Keratinocyte (primary cell): ENCODE data around the gene RASAL2. TPM values are rescaled to one million over a fixed set of nuclear protein-coding genes. Genes with fewer than 3 reads are reported as not detected.

Experiments
- DNase-seq: peaks from one replicate; pipeline ENCODE4 v3.0.0-alpha.2; 2011; ENCODE audit warnings: low read depth, missing footprints, low spot score
- FAIRE-seq: peaks from 2 replicates; lab custom pipeline; 2011; peaks lifted over from hg19 to GRCh38; lab: Jason Lieb, UNC
- H2AFZ ChIP-seq: 2 replicates; pipeline ENCODE4 v1.6.0; 2012; ENCODE audit warnings: low read length, control low read depth, inconsistent platforms; ENCODE audit not compliant: control insufficient read depth
- H3K27ac ChIP-seq: 2 replicates; pipeline ENCODE4 v1.5.1; 2011; ENCODE audit warnings: low read length; ENCODE audit not compliant: control insufficient read depth, insufficient read depth
- H3K27me3 ChIP-seq: 3 replicates; pipeline ENCODE4 v1.6.0; 2011; ENCODE audit warnings: low read length; ENCODE audit not compliant: control insufficient read depth, insufficient read depth; ENCODE audit errors: extremely low read depth
- H3K36me3 ChIP-seq, 2 experiments: 2 replicates in 1 of 2; 3 replicates in 1 of 2; pipeline ENCODE4 v1.5.1; 2011; ENCODE audit warnings: low read length in 2 of 2, mild to moderate bottlenecking in 1 of 2; ENCODE audit not compliant: control insufficient read depth in 2 of 2, insufficient read depth in 2 of 2; ENCODE audit errors: extremely low read depth in 1 of 2
- H3K4me1 ChIP-seq: 3 replicates; pipeline ENCODE4 v1.5.1; 2011; ENCODE audit warnings: low read length; ENCODE audit not compliant: control insufficient read depth, insufficient read depth; ENCODE audit errors: extremely low read depth
- H3K4me2 ChIP-seq: 3 replicates; pipeline ENCODE4 v1.6.0; 2011; ENCODE audit warnings: low read depth, low read length; ENCODE audit not compliant: control insufficient read depth, insufficient read depth; ENCODE audit errors: extremely low read depth
- H3K4me3 ChIP-seq, 3 experiments: fragments of 200-600 bp in 1 of 3; sonication (generic) in 1 of 3; 2 replicates in 2 of 3; 3 replicates in 1 of 3; pipeline ENCODE4 v1.5.1; 2011 to 2016; ENCODE audit warnings: low read length in 3 of 3, mild to moderate bottlenecking in 3 of 3, control low read depth in 2 of 3, inconsistent platforms in 1 of 3, low read depth in 1 of 3, mixed read lengths in 1 of 3, mixed run types in 1 of 3, moderate library complexity in 1 of 3; ENCODE audit not compliant: control insufficient read depth in 2 of 3, insufficient read depth in 2 of 3; ENCODE audit errors: extremely low read depth in 1 of 3
- H3K79me2 ChIP-seq: 2 replicates; pipeline ENCODE4 v1.6.0; 2012; ENCODE audit warnings: low read length; ENCODE audit not compliant: control insufficient read depth, insufficient read depth
- H3K9ac ChIP-seq: 3 replicates; pipeline ENCODE4 v1.6.0; 2011; ENCODE audit warnings: low read length; ENCODE audit not compliant: control insufficient read depth, insufficient read depth; ENCODE audit errors: extremely low read depth
- H3K9me1 ChIP-seq: 3 replicates; pipeline ENCODE4 v1.6.0; 2011; ENCODE audit warnings: low read length; ENCODE audit not compliant: control insufficient read depth, insufficient read depth; ENCODE audit errors: extremely low read depth
- H3K9me3 ChIP-seq: 2 replicates; pipeline ENCODE4 v1.5.1; 2012; ENCODE audit warnings: low read depth, low read length; ENCODE audit not compliant: control insufficient read depth
- H4K20me1 ChIP-seq: 3 replicates; pipeline ENCODE4 v1.6.0; 2011; ENCODE audit warnings: low read length; ENCODE audit not compliant: control insufficient read depth, insufficient read depth; ENCODE audit errors: extremely low read depth
- EZH2 ChIP-seq: IDR thresholded peaks from one replicate; pipeline ENCODE4 v1.6.1; 2012; ENCODE audit warnings: inconsistent platforms, mild to moderate bottlenecking, low read length, moderate library complexity
- dilution Hi-C: fragments of 300-500 bp; cut with MboI; formaldehyde crosslinking; loops from one replicate; pipeline ENCODE4 v1.7.0; 2020; ENCODE audit warnings: low sequenced_read_pairs; ENCODE audit not compliant: extremely low pct_ligation_motif_present
- polyA plus RNA-seq, 5 experiments: library from polyadenylated mRNA; depleted of rRNA in 3 of 5; stranded (reverse) in 3 of 5; stranded (forward) in 1 of 5; unstranded in 1 of 5; fragments of >200 nt; gene quantifications; 1 replicate in 1 of 5; 2 replicates in 3 of 5; 3 replicates in 1 of 5; pipeline versions ENCODE4 v1.2.1 to v1.2.3, GENCODE V29; 2011 to 2012; ENCODE audit warnings: missing spikeins in 2 of 5, low read depth in 1 of 5, low replicate concordance in 1 of 5
- TF ChIP-seq, protein P1 (sequence below), 3 experiments: IDR thresholded peaks in 1 of 3; conservative IDR thresholded peaks in 1 of 3; optimal IDR thresholded peaks in 1 of 3; 2 replicates in 2 of 3; 3 replicates in 1 of 3; pipeline versions ENCODE3 to v1.5.1; 2011; ENCODE audit warnings: low read length in 3 of 3, mild to moderate bottlenecking in 3 of 3, moderate library complexity in 2 of 3, control low read depth in 1 of 3, inconsistent platforms in 1 of 3; ENCODE audit not compliant: insufficient read depth in 2 of 3; ENCODE audit errors: extremely low read depth in 1 of 3

The RASAL2 gene
- polyA plus RNA-seq, 1 donor (not counting 4 experiments of a cell fraction or from before 2014, with no cell fraction given) = 27.2 TPM

DNA sequence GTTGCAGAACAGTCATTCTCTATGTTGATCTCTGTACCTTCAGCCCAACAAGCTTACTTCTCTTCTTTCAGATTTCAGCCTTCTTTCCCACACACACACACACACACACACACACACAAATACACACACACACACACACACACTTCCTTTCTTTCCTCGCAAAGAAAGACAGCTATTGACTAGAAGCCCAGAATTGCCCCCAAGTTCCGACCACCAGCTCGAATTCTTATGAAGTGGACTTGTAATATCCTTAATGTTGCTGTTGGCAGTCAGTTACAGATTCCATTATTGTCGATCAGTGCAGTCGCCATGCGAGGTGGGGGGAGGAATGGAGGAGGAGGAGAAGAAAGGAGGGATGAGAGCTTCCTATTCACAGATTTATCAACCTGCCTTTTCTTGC is 277.3 kb downstream of the RASAL2 start:
- H3K27me3 ChIP-seq = no peaks in the 10 kb centered on the region
- no peaks in the 10 kb centered on the region for H4K20me1 ChIP-seq
- FAIRE-seq (no peak), DNase-seq (no peak)
- H3K4me2 ChIP-seq = peak overlapping the region; percentile 41
- H3K79me2 ChIP-seq = no peaks in the 10 kb centered on the region
- H3K27ac ChIP-seq = no peak overlapping the region
- dilution Hi-C loops = no loop called here
- H2AFZ ChIP-seq = no peak overlapping the region
- TF ChIP-seq EZH2 = no peak
- TF ChIP-seq, protein P1, sequence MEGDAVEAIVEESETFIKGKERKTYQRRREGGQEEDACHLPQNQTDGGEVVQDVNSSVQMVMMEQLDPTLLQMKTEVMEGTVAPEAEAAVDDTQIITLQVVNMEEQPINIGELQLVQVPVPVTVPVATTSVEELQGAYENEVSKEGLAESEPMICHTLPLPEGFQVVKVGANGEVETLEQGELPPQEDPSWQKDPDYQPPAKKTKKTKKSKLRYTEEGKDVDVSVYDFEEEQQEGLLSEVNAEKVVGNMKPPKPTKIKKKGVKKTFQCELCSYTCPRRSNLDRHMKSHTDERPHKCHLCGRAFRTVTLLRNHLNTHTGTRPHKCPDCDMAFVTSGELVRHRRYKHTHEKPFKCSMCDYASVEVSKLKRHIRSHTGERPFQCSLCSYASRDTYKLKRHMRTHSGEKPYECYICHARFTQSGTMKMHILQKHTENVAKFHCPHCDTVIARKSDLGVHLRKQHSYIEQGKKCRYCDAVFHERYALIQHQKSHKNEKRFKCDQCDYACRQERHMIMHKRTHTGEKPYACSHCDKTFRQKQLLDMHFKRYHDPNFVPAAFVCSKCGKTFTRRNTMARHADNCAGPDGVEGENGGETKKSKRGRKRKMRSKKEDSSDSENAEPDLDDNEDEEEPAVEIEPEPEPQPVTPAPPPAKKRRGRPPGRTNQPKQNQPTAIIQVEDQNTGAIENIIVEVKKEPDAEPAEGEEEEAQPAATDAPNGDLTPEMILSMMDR (optimal IDR thresholded peaks at IDR 0.05 in 1 of 3, IDR thresholded peaks at IDR 0.05 in 1 of 3, conservative IDR thresholded peaks at IDR 0.05 in 1 of 3; ENCODE audit: extremely low read depth in 1 of 3, insufficient read depth in 2 of 3, low read length in 3 of 3) = no peak
- H3K9me3 ChIP-seq = no peaks in the 10 kb centered on the region
- H3K4me3 ChIP-seq = no peak overlapping the region
- peaks cover 5% of the 10 kb centered on the region for H3K4me1 ChIP-seq
- H3K9ac ChIP-seq = no peak overlapping the region
- no peaks in the 10 kb centered on the region for H3K9me1 ChIP-seq
- H3K36me3 ChIP-seq = no peaks in the 10 kb centered on the region

DNA sequence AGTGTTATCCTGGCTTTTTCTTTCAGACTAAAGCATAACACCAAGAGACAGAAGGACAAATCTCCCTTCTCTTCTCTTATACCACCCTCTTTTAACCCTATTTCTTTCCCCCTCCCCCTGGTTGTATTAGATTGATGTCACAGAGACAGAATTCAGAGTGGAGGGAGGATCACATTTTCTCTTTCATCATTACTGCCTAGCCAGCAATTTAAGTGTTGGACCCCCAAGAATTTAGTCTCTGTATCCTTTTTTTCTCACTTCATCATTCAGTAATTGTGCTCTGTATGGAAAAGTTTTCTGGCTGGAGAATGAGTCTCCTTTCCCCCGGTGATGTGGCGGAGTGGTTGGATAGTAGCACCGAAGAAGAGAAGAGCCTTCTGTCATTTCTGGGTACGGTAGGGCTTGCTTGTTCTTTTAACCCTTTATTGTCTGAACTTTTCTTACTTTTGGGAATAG is 278.1 kb downstream of the RASAL2 start:
- Histone ChIP-seq H3K79me2 (no peaks in the 10 kb centered on the region), H3K27ac (no peak overlapping the region), H3K9me1 (no peaks in the 10 kb centered on the region), H3K36me3 (no peaks in the 10 kb centered on the region), H3K9me3 (no peaks in the 10 kb centered on the region), H3K9ac (no peak overlapping the region), H3K27me3 (no peaks in the 10 kb centered on the region), H3K4me3 (no peak overlapping the region), H2AFZ (no peak overlapping the region), H4K20me1 (no peaks in the 10 kb centered on the region), H3K4me1 (peaks cover 5% of the 10 kb centered on the region), H3K4me2 (no peak overlapping the region)
- no peak for DNase-seq
- no peak for FAIRE-seq
- TF ChIP-seq EZH2 = no peak
- TF ChIP-seq, protein P1 (optimal IDR thresholded peaks at IDR 0.05 in 1 of 3, IDR thresholded peaks at IDR 0.05 in 1 of 3, conservative IDR thresholded peaks at IDR 0.05 in 1 of 3; ENCODE audit: extremely low read depth in 1 of 3, insufficient read depth in 2 of 3, low read length in 3 of 3) = no peak
- dilution Hi-C loops = no loop called here
